ENCODE results near the gene FAM170B.

Gene FAM170B

DNA sequence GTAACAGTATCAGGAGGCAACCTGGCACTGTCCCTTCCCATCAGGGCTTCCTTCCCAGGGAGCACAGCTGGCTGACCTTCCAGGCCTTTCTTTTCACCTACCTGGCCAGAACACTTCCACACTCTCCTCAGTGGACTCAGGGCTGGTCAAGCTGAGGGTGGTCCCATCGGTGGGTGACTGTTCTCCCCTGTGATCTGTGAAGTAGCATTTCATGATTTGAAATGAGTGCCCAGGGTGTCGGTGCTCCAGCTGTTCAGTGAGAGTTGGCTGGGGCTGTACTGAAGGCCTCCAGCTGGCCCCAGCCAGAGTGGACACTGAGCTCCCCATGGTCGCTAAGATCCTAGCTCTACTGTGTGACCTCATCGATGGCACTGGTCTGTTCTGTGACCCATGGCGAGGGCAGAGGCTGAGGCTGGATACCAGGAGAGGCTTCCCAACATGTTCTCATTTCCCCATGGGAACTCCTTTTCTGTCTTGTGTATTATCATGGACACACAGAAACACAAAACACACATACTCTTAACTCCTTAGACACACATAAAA, at the start of gene FAM170B:
FAM170B (minus strand) TSS at position 316 of the 543 bp plus-strand sequence; CDS start at position 213, 103 bp downstream.
- no peak within 1 kb of the TSS for H2AFZ ChIP-seq (ENCODE audit: low read depth, low read length)
- no peaks in the 10 kb centered on the region for H3K27me3 ChIP-seq (ENCODE audit: low read depth, low read length)
- no peak within 1 kb of the TSS for H3K9ac ChIP-seq (ENCODE audit: low read length)
- no peaks in the 10 kb centered on the region for H3K79me2 ChIP-seq (ENCODE audit: low read length)
- no peaks in the 10 kb centered on the region for H3K9me3 ChIP-seq (ENCODE audit: insufficient read depth, low read length)
- H4K20me1 ChIP-seq (ENCODE audit: insufficient read depth, low read length): no peaks in the 10 kb centered on the region
- H3K36me3 ChIP-seq (replicated peaks; ENCODE audit: low read depth, low read length): no peaks in the 10 kb centered on the region
- TF ChIP-seq EZH2phosphoT487 (IDR thresholded peaks at IDR 0.05; ENCODE audit: low read depth): no peak
- H3K4me1 ChIP-seq (ENCODE audit: low read length): peaks cover 8% of the 10 kb centered on the region
- H3K27ac ChIP-seq (ENCODE audit: low read length): no peak within 1 kb of the TSS
- H3K4me2 ChIP-seq (ENCODE audit: low read length): no peak within 1 kb of the TSS
- no peak within 1 kb of the TSS for H3K4me3 ChIP-seq (ENCODE audit: low read length)

- H3K4me1 ChIP-seq (ENCODE audit: low read length): peaks cover 72% of the 10 kb centered on the region
- H3K9ac ChIP-seq (ENCODE audit: low read length): no peak overlapping the region
- no peaks in the 10 kb centered on the region for H3K36me3 ChIP-seq (replicated peaks; ENCODE audit: low read depth, low read length)
- H3K27me3 ChIP-seq (ENCODE audit: low read depth, low read length): no peaks in the 10 kb centered on the region
- no peak overlapping the region for H3K4me2 ChIP-seq (ENCODE audit: low read length)
- TF ChIP-seq CTCF (IDR thresholded peaks at IDR 0.05; ENCODE audit: low read depth, low read length) (no peak), EZH2phosphoT487 (IDR thresholded peaks at IDR 0.05; ENCODE audit: low read depth) (no peak)
- no peaks in the 10 kb centered on the region for H3K79me2 ChIP-seq (ENCODE audit: low read length)
- no peaks in the 10 kb centered on the region for H3K9me3 ChIP-seq (ENCODE audit: insufficient read depth, low read length)
- no peak overlapping the region for H2AFZ ChIP-seq (ENCODE audit: low read depth, low read length)
- no peak overlapping the region for H3K27ac ChIP-seq (ENCODE audit: low read length)
- no peak overlapping the region for H3K4me3 ChIP-seq (ENCODE audit: low read length)
- H4K20me1 ChIP-seq (ENCODE audit: insufficient read depth, low read length): no peaks in the 10 kb centered on the region
Observed at GRCh38 chr10:49182776-49183175, 49.0 kb upstream of the FAM170B start.

- Histone ChIP-seq H3K36me3 (replicated peaks; ENCODE audit: low read depth, low read length) (no peaks in the 10 kb centered on the region), H3K27ac (ENCODE audit: low read length) (no peak overlapping the region), H3K9ac (ENCODE audit: low read length) (no peak overlapping the region), H3K9me3 (ENCODE audit: insufficient read depth, low read length) (no peaks in the 10 kb centered on the region), H3K4me3 (ENCODE audit: low read length) (no peak overlapping the region), H3K79me2 (ENCODE audit: low read length) (no peaks in the 10 kb centered on the region), H4K20me1 (ENCODE audit: insufficient read depth, low read length) (no peaks in the 10 kb centered on the region), H3K27me3 (ENCODE audit: low read depth, low read length) (no peaks in the 10 kb centered on the region), H2AFZ (ENCODE audit: low read depth, low read length) (no peak overlapping the region; the same call in 1 of the 2 replicates), H3K4me2 (ENCODE audit: low read length) (peak overlapping the region; percentile 42), H3K4me1 (ENCODE audit: low read length) (peaks cover 79% of the 10 kb centered on the region)
- no peak for TF ChIP-seq CTCF (IDR thresholded peaks at IDR 0.05; ENCODE audit: low read depth, low read length)
- TF ChIP-seq EZH2phosphoT487 (IDR thresholded peaks at IDR 0.05; ENCODE audit: low read depth): no peak
Observed at GRCh38 chr10:49180444-49180860, 46.6 kb upstream of the FAM170B start.

DNA sequence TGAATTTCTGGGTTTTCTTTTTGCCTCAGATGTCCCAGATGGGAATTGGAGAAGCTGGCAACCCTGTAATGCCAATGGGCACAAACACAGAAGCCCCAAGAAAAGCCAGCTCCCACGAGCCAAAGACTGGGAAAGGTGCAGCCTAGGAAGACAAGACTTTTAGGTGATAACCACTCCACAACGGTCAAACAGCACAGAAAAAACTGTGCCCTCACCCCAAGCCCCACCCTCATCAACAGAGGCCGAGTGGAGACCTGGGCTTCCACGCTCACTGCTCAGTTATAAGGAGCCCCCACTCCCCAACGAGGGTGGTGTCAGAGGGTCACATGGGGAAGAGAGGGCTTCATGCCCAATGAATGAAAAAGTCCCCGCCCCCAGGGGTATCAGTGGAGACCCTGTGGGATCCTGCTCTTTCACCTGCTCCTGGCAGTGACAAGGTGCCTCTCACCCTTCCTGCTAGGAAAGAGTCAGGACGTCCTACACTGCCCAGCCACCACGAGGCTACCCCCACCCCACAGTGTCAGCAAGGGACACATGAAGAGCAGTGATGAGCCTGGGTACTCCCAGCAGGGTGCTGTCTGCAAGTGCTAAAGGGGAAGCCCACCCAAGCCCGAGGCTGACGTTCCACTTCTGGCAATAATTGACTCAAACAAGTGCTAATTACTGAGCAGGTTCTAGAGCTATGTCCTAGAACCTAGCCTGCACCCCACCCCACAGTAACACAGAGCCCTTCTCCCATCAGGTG, 46.0 kb upstream of the FAM170B start:
- H3K27ac ChIP-seq (ENCODE audit: low read length): no peak overlapping the region

More for the DNA sequence above, 46.0 kb upstream of the FAM170B start:
- Histone ChIP-seq H2AFZ (ENCODE audit: low read depth, low read length) (no peak overlapping the region; the same call in 1 of the 2 replicates), H3K79me2 (ENCODE audit: low read length) (no peaks in the 10 kb centered on the region), H3K36me3 (replicated peaks; ENCODE audit: low read depth, low read length) (no peaks in the 10 kb centered on the region), H3K27me3 (ENCODE audit: low read depth, low read length) (no peaks in the 10 kb centered on the region), H3K4me1 (ENCODE audit: low read length) (peaks cover 85% of the 10 kb centered on the region), H3K4me2 (ENCODE audit: low read length) (peak overlapping the region; percentile 42), H4K20me1 (ENCODE audit: insufficient read depth, low read length) (no peaks in the 10 kb centered on the region), H3K9ac (ENCODE audit: low read length) (no peak overlapping the region), H3K4me3 (ENCODE audit: low read length) (no peak overlapping the region), H3K9me3 (ENCODE audit: insufficient read depth, low read length) (no peaks in the 10 kb centered on the region)
- TF ChIP-seq CTCF (IDR thresholded peaks at IDR 0.05; ENCODE audit: low read depth, low read length): no peak
- TF ChIP-seq EZH2phosphoT487 (IDR thresholded peaks at IDR 0.05; ENCODE audit: low read depth): no peak
